HEK293 (cell line): ENCODE results near the gene BRCA2.

Source experiments
- CTCF ChIA-PET: fragments of 350-600 bp; formaldehyde crosslinking; extraction: SDS; loops from one replicate; lab custom pipeline; 2021; ENCODE audit warnings: antibody characterized with exemption; lab: Yijun Ruan, JAX
- POLR2A ChIA-PET: fragments of 300-600 bp; formaldehyde crosslinking; extraction: SDS; loops from one replicate; lab custom pipeline; 2020; ENCODE audit warnings: antibody characterized with exemption, inconsistent platforms; lab: Yijun Ruan, JAX
- H3K27ac ChIP-seq: fragments of 200-500 bp; sonication (Bioruptor generic); 2 replicates; pipeline ENCODE4 v1.5.1; 2014; ENCODE audit warnings: low read depth, low read length, control low read depth, inconsistent platforms; ENCODE audit errors: extremely low read depth
- H3K36me3 ChIP-seq, 2 experiments: fragments of 200-500 bp in 1 of 2; sonication (Bioruptor generic) in 1 of 2; 1 replicate in 1 of 2; 2 replicates in 1 of 2; pipeline ENCODE4 v1.5.1; 2014 to 2017; ENCODE audit warnings: inconsistent platforms in 2 of 2, low read length in 2 of 2; ENCODE audit not compliant: control insufficient read depth in 2 of 2, insufficient read depth in 1 of 2
- H3K4me1 ChIP-seq: fragments of 200-500 bp; sonication (Bioruptor generic); 2 replicates; pipeline ENCODE4 v1.5.1; 2014; ENCODE audit warnings: mild to moderate bottlenecking, low read length, inconsistent platforms; ENCODE audit not compliant: control insufficient read depth, insufficient read depth
- H3K4me3 ChIP-seq: 2 replicates; pipeline ENCODE4 v1.5.1; 2011; ENCODE audit warnings: low read depth, mild to moderate bottlenecking, control low read depth, low read length, moderate library complexity
- H3K9me3 ChIP-seq: fragments of 200-500 bp; sonication (Bioruptor generic); 2 replicates; pipeline ENCODE4 v1.5.1; 2014; ENCODE audit warnings: low read depth, low read length, inconsistent platforms; ENCODE audit not compliant: control insufficient read depth, insufficient read depth
- GFI1B ChIP-seq: fragments of 450-650 bp; formaldehyde crosslinking; IDR thresholded peaks from 2 replicates; pipeline ENCODE4 v1.5.1; 2016; ENCODE audit warnings: missing biosample characterization, missing genetic modification characterization
- GLI2 ChIP-seq: fragments of 450-650 bp; formaldehyde crosslinking; IDR thresholded peaks from 2 replicates; pipeline ENCODE4; 2017; ENCODE audit warnings: missing biosample characterization, missing genetic modification characterization, low read depth, borderline replicate concordance
- KLF16 ChIP-seq: fragments of 450-650 bp; formaldehyde crosslinking; IDR thresholded peaks from 2 replicates; pipeline ENCODE4 v1.5.1; 2017; ENCODE audit warnings: missing biosample characterization, missing genetic modification characterization
- MYNN ChIP-seq: fragments of 450-650 bp; formaldehyde crosslinking; IDR thresholded peaks from 2 replicates; pipeline ENCODE4 v1.5.1; 2016; ENCODE audit warnings: missing biosample characterization, missing genetic modification characterization, borderline replicate concordance
- PBX3 ChIP-seq: sonication (generic); formaldehyde crosslinking; IDR thresholded peaks from 2 replicates; pipeline ENCODE4 v1.8.1; 2022; ENCODE audit warnings: mild to moderate bottlenecking, moderate library complexity, missing genetic modification reagents
- PRDM6 ChIP-seq: fragments of 450-650 bp; formaldehyde crosslinking; IDR thresholded peaks from 2 replicates; pipeline ENCODE4 v1.5.1; 2017; ENCODE audit warnings: missing biosample characterization, missing genetic modification characterization
- ZBTB44 ChIP-seq: fragments of 450-650 bp; IDR thresholded peaks from 2 replicates; pipeline ENCODE4 v1.5.1; 2018; ENCODE audit warnings: missing biosample characterization, mild to moderate bottlenecking, missing genetic modification characterization
- ZBTB49 ChIP-seq: fragments of 450-650 bp; formaldehyde crosslinking; IDR thresholded peaks from 2 replicates; pipeline ENCODE4 v1.5.1; 2016; ENCODE audit warnings: missing biosample characterization, missing genetic modification characterization, low read depth
- ZNF155 ChIP-seq: fragments of 450-650 bp; formaldehyde crosslinking; IDR thresholded peaks from 2 replicates; pipeline ENCODE4 v1.5.1; 2016; ENCODE audit warnings: missing biosample characterization, missing genetic modification characterization
- ZNF2 ChIP-seq: fragments of 450-650 bp; formaldehyde crosslinking; IDR thresholded peaks from 2 replicates; pipeline ENCODE4 v1.5.1; 2016; ENCODE audit warnings: missing biosample characterization, missing genetic modification characterization
- ZNF214 ChIP-seq: fragments of 450-650 bp; formaldehyde crosslinking; IDR thresholded peaks from 2 replicates; pipeline ENCODE4 v1.5.1; 2017; ENCODE audit warnings: missing biosample characterization, mild to moderate bottlenecking, missing genetic modification characterization, borderline replicate concordance
- ZNF221 ChIP-seq: fragments of 450-650 bp; formaldehyde crosslinking; IDR thresholded peaks from 2 replicates; pipeline ENCODE4 v1.5.1; 2017; ENCODE audit warnings: missing biosample characterization, missing genetic modification characterization, borderline replicate concordance
- ZNF404 ChIP-seq: fragments of 450-650 bp; formaldehyde crosslinking; IDR thresholded peaks from 2 replicates; pipeline ENCODE4 v1.5.1; 2017; ENCODE audit warnings: missing biosample characterization, missing genetic modification characterization
- ZNF426 ChIP-seq: fragments of 450-650 bp; formaldehyde crosslinking; IDR thresholded peaks from 2 replicates; pipeline ENCODE4 v1.5.1; 2017; ENCODE audit warnings: missing biosample characterization, missing genetic modification characterization, mild to moderate bottlenecking, inconsistent platforms, moderate library complexity
- ZNF664 ChIP-seq: fragments of 450-650 bp; formaldehyde crosslinking; IDR thresholded peaks from 2 replicates; pipeline ENCODE4 v1.5.1; 2016; ENCODE audit warnings: missing biosample characterization, missing genetic modification characterization
- ZNF692 ChIP-seq: fragments of 450-650 bp; formaldehyde crosslinking; IDR thresholded peaks from 2 replicates; pipeline ENCODE4 v1.5.1; 2016; ENCODE audit warnings: missing biosample characterization, missing genetic modification characterization
- ZNF701 ChIP-seq: fragments of 450-650 bp; formaldehyde crosslinking; IDR thresholded peaks from 2 replicates; pipeline ENCODE4 v1.5.1; 2016; ENCODE audit warnings: missing biosample characterization, missing genetic modification characterization
- ZNF777 ChIP-seq: fragments of 450-650 bp; formaldehyde crosslinking; IDR thresholded peaks from 2 replicates; pipeline ENCODE4 v1.5.1; 2017; ENCODE audit warnings: missing biosample characterization, missing genetic modification characterization, borderline replicate concordance
- ZNF791 ChIP-seq: fragments of 450-650 bp; formaldehyde crosslinking; IDR thresholded peaks from 2 replicates; pipeline ENCODE4 v1.5.1; 2016; ENCODE audit warnings: missing biosample characterization, missing genetic modification characterization

BRCA2 gene

GRCh38 chr13:32282096-32282711 is 33.1 kb upstream of the BRCA2 start (continued):
- TF ChIP-seq ZNF2 (tag by site-specific recombination) = no peak
- no peak for TF ChIP-seq ZNF404 (tag by site-specific recombination)
- TF ChIP-seq ZNF214 (tag by site-specific recombination) = no peak
- no peak for TF ChIP-seq ZNF692 (tag by site-specific recombination)
- TF ChIP-seq MYNN (tag by site-specific recombination) = no peak
- TF ChIP-seq, all 188 proteins: peak for 0

GRCh38 chr13:32284927-32285632 is 30.2 kb upstream of the BRCA2 start:
- CTCF ChIA-PET = no interaction called here
- H3K36me3 ChIP-seq = no peaks in the 10 kb centered on the region
- no peak overlapping the region for H3K4me3 ChIP-seq
- peaks cover 13% of the 10 kb centered on the region for H3K4me1 ChIP-seq
- H3K9me3 ChIP-seq = no peaks in the 10 kb centered on the region
- POLR2A ChIA-PET = interaction anchor here (0.6 to 1.3 kb wide), 2 partner anchors 20 to 30 kb away, joined by 3 to 7 read pairs; partner anchors contain the start of genes BRCA2 and ZAR1L
- no peak overlapping the region for H3K27ac ChIP-seq
- no peak for TF ChIP-seq PBX3 (CRISPR knock-in tag)
- TF ChIP-seq KLF16 (tag by site-specific recombination) = no peak
- TF ChIP-seq ZNF426 (tag by site-specific recombination) = no peak
- no peak for TF ChIP-seq ZNF221
- TF ChIP-seq ZBTB49 (tag by site-specific recombination) = no peak
- TF ChIP-seq ZNF701 (tag by site-specific recombination) = no peak
- TF ChIP-seq GLI2 (tag by site-specific recombination) = no peak
- TF ChIP-seq ZNF155 (tag by site-specific recombination) = no peak
- TF ChIP-seq GFI1B (tag by site-specific recombination) = peak; percentile 50; the same call in 1 of the 2 replicates
- peak; percentile 39; the same call in 1 of the 2 replicates for TF ChIP-seq PRDM6 (tag by site-specific recombination)
- TF ChIP-seq ZNF664 (tag by site-specific recombination) = no peak
- TF ChIP-seq ZBTB44 (tag by site-specific recombination) = no peak
- no peak for TF ChIP-seq ZNF791 (tag by site-specific recombination)
- no peak for TF ChIP-seq ZNF777 (tag by site-specific recombination)
